Chondrocyte (in vitro differentiated cells): ENCODE results near the gene ARRDC5. TPM values are rescaled to one million over a fixed set of nuclear protein-coding genes. Genes with fewer than 3 reads are reported as not detected.
"Not testable (repeated sequence)": the region's sequence is repeated elsewhere in the genome, so short reads cannot be mapped to it uniquely, and the experiment has no call there.

Experiments
- DNase-seq: peaks from one replicate; pipeline ENCODE4 v3.0.0; 2021; ENCODE audit warnings: mixed read lengths, low spot score
- H3K27ac Mint-ChIP-seq: one replicate; pipeline ENCODE4 v1.8.0; 2021; ENCODE audit warnings: mild to moderate bottlenecking, moderate library complexity, mixed read lengths; ENCODE audit not compliant: unreplicated experiment
- H3K27me3 Mint-ChIP-seq: 2 replicates; pipeline ENCODE4 v1.8.0; 2021; ENCODE audit warnings: low read depth, mixed read lengths
- H3K36me3 Mint-ChIP-seq: 2 replicates; pipeline ENCODE4 v1.8.0; 2021; ENCODE audit warnings: low read depth, mixed read lengths
- H3K4me1 Mint-ChIP-seq: 2 replicates; pipeline ENCODE4 v1.8.0; 2021; ENCODE audit warnings: low read depth, mild to moderate bottlenecking, mixed read lengths
- H3K4me3 Mint-ChIP-seq: one replicate; pipeline ENCODE4 v1.8.0; 2021; ENCODE audit warnings: mild to moderate bottlenecking, moderate library complexity, mixed read lengths; ENCODE audit not compliant: unreplicated experiment
- H3K9me3 Mint-ChIP-seq: 2 replicates; pipeline ENCODE4 v1.8.0; 2021; ENCODE audit warnings: low read depth, mixed read lengths
- CTCF ChIP-seq: fragments of 200-600 bp; sonication (generic); IDR thresholded peaks from 2 replicates; pipeline ENCODE4 v1.5.0; 2021; ENCODE audit warnings: antibody characterized with exemption, mild to moderate bottlenecking, moderate library complexity
- total RNA-seq: library from RNA; stranded (reverse); gene quantifications from 3 replicates; pipeline ENCODE4 v1.2.1, GENCODE V29; 2021

Gene ARRDC5
- total RNA-seq, 1 donor from 2014 or later, result not detected

GRCh38 chr19:4852484-4852883 lies 50.2 kb downstream of the ARRDC5 start:
- no peak overlapping the region for H3K27ac Mint-ChIP-seq
- DNase-seq, result no peak
- peaks cover 20% of the 10 kb centered on the region for H3K36me3 Mint-ChIP-seq
- H3K9me3 Mint-ChIP-seq, result no peaks in the 10 kb centered on the region
- no peaks in the 10 kb centered on the region for H3K27me3 Mint-ChIP-seq
- peaks cover 2% of the 10 kb centered on the region for H3K4me1 Mint-ChIP-seq
- no peak overlapping the region for H3K4me3 Mint-ChIP-seq
- no peak for TF ChIP-seq CTCF

GRCh38 chr19:4851551-4852290 lies 51.0 kb downstream of the ARRDC5 start:
- H3K36me3 Mint-ChIP-seq, result peaks cover 18% of the 10 kb centered on the region
- H3K4me3 Mint-ChIP-seq, result no peak overlapping the region
- DNase-seq, result peak; percentile 90
- H3K27ac Mint-ChIP-seq, result peak overlapping the region; percentile 76
- H3K9me3 Mint-ChIP-seq, result no peaks in the 10 kb centered on the region
- TF ChIP-seq CTCF, result peak; percentile 86
- peaks cover 2% of the 10 kb centered on the region for H3K4me1 Mint-ChIP-seq
- no peaks in the 10 kb centered on the region for H3K27me3 Mint-ChIP-seq

- Mint-ChIP-seq H3K27ac (no peak overlapping the region), H3K27me3 (no peaks in the 10 kb centered on the region), H3K9me3 (no peaks in the 10 kb centered on the region), H3K36me3 (peaks cover 17% of the 10 kb centered on the region), H3K4me1 (peaks cover 18% of the 10 kb centered on the region), H3K4me3 (no peak overlapping the region)
- TF ChIP-seq CTCF, result no peak
- DNase-seq, result no peak
Measured at GRCh38 chr19:4849019-4849418, 53.7 kb downstream of the ARRDC5 start.

GRCh38 chr19:4847190-4847973 lies 55.3 kb downstream of the ARRDC5 start:
- TF ChIP-seq CTCF, result no peak
- Mint-ChIP-seq H3K36me3 (peaks cover 23% of the 10 kb centered on the region), H3K27me3 (no peaks in the 10 kb centered on the region), H3K9me3 (no peaks in the 10 kb centered on the region), H3K27ac (no peak overlapping the region), H3K4me1 (peaks cover 18% of the 10 kb centered on the region), H3K4me3 (no peak overlapping the region)
- DNase-seq, result no peak

- DNase-seq, H3K27me3 Mint-ChIP-seq, H3K9me3 Mint-ChIP-seq, H3K4me3 Mint-ChIP-seq: not testable (repeated sequence)
- H3K4me1 Mint-ChIP-seq, result peaks cover 19% of the 10 kb centered on the region
- peaks cover 24% of the 10 kb centered on the region for H3K36me3 Mint-ChIP-seq
- H3K27ac Mint-ChIP-seq, result peak overlapping the region; percentile 63
Measured at GRCh38 chr19:4845975-4846374, 56.7 kb downstream of the ARRDC5 start.
